GM21447 (cell line): ENCODE data around the gene CGREF1.

Source experiments
- ATAC-seq: cut with Tn5 transposase; IDR thresholded peaks from one replicate; pipeline ENCODE4 v1.9.1; 2021; ENCODE audit not compliant: unreplicated experiment

The CGREF1 gene, protein sequence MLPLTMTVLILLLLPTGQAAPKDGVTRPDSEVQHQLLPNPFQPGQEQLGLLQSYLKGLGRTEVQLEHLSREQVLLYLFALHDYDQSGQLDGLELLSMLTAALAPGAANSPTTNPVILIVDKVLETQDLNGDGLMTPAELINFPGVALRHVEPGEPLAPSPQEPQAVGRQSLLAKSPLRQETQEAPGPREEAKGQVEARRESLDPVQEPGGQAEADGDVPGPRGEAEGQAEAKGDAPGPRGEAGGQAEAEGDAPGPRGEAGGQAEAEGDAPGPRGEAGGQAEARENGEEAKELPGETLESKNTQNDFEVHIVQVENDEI

GRCh38 chr2:27118525-27119329, at the start of gene CGREF1:
TSS of gene CGREF1 (minus strand) at chr2:27119128. CDS start at chr2:27104366, 14,762 bp downstream.
- no peak for ATAC-seq

GRCh38 chr2:27164960-27165763, 46.2 kb upstream of the CGREF1 start:
- peak; percentile 62 for ATAC-seq

DNA sequence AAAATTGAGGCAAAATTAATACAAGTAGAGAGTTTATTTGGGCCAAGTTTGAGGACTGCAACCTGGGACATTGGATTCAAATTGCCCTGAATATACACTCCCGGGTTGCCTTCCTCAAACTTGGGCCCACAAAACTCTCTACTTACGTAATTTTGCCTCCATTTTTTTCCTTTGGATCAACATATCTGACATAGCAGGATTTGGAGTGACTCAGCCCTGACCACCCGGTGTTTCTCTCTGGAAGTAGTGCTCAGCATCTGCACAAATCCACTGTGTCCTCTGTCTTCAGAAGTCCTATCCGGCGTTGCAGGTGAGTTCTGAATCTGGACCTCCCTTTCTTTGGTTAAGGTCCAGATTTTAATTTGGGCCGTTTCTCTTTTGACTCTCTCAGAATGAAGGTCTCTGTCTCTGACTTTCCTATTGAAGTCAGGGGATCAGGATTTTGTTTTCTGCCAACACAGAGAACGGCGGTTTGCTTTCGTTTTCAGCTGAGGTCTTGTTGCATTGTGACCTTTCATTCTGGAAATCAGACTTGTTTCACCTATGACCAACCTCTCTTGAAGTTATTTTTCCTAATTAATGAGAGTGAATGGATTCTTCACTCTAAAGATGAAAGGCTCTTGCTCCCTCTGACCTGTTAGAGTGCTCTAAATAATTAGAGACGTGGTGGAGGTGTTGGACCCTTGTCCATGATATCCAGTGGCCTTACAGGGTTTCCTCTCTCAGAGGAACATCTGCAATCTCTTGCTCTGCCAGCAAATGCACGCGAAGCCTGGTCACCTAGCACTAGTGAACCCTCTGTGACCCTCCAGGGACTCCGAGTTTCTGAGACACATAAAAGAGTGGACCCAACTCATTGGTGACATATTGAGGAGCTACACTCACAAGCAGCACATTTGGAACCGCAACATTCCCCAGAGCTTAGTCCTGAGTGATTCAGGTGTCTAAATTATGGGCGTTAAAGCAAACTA, 43.5 kb upstream of the CGREF1 start:
- no peak for ATAC-seq

- ATAC-seq, result no peak
These were observed 41.3 kb upstream of the CGREF1 start for GRCh38 chr2:27160191-27160590.

DNA sequence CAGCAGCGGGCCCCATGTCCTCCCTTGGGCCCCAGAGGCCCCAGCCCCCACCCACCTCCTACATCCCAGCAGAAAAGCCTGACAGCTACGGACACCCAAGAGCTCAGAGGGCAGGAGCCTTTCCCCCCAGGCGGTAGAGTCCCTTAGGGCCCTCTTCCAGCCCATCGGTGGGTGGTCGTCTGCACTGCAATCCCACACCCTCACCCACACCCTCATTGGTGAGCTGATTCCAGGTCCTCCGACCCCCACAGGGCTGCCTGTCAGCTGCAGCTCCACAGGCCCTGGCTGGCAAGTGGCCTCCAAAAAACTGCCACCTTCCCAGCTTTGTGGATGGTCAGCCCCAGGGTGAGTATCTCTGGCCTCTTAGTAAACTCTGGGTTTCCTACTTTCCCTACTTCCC, 40.3 kb upstream of the CGREF1 start:
- ATAC-seq, result no peak

GRCh38 chr2:27158468-27158867, 39.5 kb upstream of the CGREF1 start:
- no peak for ATAC-seq

- no peak for ATAC-seq
These were observed 36.2 kb upstream of the CGREF1 start for GRCh38 chr2:27155069-27155520.

- ATAC-seq, result no peak
These were observed 35.6 kb upstream of the CGREF1 start for GRCh38 chr2:27154488-27154887.

DNA sequence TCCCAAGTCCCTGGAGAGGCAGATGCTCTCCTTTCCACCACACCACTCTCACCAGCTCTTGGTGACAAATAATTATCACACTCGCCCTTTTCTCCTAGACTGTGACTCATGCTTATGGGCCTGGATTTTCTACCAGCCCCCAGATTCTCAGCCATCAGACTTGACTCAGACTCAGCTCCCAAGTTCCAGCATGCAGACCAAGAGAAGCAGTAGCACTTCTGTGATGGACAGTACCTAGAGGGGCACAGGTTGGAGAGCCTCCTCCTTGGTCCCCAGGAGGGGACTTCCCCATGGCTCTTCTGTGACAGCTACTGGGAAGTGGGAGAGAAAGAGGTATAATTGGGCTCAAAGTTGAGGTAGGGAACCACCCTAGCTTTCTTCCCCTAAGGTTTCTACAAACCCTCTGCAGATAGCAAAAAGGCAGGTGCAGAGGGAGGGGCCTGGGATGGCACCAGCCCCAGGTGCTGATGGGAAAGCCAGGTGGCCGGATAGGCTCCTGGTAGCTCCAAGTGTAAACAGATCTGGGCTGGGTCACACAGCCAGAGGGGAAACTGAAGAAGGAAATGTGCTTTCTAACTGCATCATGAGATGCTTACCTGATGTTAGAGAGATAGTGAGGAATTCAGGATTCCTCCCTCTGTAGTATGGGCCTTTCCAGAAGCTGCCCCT, 34.0 kb upstream of the CGREF1 start:
- no peak for ATAC-seq

DNA sequence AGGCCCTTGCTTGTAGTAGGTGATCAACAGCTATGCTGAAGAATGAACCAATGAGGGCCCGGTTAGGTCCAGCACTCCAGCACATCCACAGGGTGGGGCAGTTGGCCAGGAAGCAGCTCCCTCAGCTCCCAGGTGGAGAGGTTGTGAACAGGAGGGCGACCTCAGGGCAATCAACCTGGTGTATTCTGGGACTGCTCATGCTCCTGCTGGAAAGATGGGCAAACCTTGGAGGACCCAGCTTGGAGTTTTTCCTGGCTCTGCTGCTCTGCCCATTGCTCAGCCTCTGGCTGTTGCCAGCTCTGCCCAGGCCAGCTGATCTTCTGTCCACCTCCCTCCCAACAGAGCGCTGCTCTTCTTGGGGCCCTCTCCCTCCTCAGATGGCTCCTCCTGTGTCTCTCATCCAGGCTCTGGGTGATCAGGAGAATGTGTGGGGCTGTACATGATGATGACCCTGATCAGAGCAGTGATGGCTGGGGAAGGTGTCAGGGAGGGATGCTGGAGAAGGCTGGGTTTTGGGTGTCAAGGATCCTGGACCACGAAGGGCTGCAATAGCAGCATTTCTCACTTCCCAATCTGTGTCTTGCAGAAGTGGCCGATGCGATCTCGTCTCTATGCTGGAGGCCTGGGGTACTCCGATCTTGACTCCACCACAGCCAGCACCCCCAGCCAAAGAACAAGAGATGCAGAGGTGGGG, 33.3 kb upstream of the CGREF1 start:
- no peak for ATAC-seq

GRCh38 chr2:27150639-27151230, 31.8 kb upstream of the CGREF1 start:
- no peak for ATAC-seq

- ATAC-seq, result no peak
These were observed 30.9 kb upstream of the CGREF1 start for GRCh38 chr2:27149570-27150405.

DNA sequence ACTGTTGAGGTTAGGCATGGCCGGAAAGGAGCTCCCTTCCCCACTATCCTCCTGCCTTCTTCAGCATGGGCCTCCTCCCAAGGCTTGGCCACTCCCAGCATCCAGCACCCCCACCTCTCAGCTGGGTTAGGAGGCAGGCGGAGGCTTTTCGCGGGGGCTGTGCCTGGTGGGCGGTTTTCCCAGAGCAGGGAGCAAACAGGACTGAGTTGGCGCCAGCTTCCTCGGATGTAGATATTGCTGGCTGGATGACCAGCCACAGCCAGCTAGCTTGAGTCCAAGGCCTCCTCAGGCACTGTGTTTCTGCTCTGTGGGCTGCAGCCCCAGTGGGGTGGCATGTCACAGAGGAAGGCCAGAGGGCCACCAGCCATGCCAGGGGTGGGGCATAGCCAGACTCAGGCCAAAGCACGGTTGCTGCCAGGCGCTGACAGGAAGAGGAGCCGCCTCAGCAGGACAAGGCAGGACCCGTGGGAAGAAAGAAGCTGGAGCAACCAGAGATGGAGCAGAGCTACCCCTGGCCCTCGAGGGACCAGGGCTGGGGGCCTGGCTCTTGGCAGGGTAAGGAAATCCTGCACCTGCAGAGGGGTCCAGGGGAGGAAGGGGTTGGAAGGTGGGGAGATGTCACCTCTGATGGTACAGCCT, 30.0 kb upstream of the CGREF1 start, which contains the start of gene TCF23:
Gene TCF23 (plus strand): TSS at position 204 of the 639 bp plus-strand sequence. CDS start 130 bp downstream, at position 334.
- no peak for ATAC-seq

DNA sequence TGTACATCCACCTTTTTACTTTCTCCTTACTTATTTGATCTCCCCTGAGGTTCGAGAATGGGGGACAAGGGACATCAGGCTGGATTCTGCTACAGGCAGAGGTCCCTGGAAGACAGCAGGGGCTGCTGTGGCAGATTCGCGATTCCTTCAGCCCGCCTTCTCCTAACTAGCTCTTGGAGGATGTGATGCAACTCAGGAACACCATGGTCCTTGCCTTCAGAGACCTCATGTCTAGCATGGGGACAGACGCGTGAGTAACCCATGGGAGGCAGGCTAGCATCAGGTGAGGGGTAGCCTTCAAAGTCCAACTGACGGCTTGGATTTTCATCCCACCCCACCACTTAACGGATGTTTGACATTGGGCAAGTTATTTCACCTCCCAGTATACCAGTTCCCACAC, 29.0 kb upstream of the CGREF1 start:
- no peak for ATAC-seq

DNA sequence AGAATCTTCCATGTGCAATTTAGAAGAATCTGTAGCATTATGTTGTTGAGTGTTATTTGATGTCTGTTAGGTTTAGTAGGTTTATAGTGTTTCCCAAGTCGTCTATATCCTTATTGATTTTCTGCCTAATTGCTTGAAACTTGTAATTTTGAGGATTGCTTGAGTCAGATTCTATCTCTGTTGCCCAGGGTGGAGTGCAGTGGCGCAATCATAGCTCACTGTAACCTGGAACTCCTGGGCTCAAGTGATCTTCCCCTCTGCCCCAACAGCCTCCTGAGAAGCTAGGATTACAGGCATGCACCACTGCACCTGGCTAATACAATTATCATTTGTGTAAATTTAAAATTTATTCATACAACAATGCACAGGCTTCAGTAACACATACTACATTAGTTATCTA, 26.8 kb upstream of the CGREF1 start:
- ATAC-seq, result no peak

- ATAC-seq, result no peak
These were observed 24.4 kb upstream of the CGREF1 start for GRCh38 chr2:27143285-27143684.

DNA sequence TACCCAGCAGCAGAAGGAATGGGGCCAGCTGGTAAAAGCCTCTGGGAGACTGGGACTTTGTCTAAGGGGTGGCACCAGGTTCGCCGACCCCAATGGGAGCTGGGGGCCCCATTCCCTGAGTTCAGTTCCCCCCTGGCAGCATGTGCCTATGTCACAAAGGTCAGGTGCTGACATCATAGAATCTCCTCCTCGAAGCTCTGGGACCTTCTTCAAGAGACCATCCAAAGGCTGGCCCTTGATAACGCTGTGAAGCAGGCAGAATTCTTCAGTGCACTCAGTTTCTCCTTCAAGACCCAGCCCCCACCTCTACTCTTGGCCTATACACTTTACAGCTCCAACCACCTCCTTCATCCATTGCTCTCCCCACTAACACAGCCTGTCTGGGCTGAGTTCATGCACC, 20.4 kb upstream of the CGREF1 start, which contains the start of gene PRR30:
Gene PRR30 (minus strand): TSS at position 101 of the 400 bp plus-strand sequence. CDS start 1,081 bp downstream, outside the sequence.
- no peak for ATAC-seq
